Ovary (tissue), 9 donors: ENCODE measurements around the gene LDLRAD4. TPM values are rescaled to one million over a fixed set of nuclear protein-coding genes. Genes with fewer than 3 reads are reported as not detected.

ENCODE experiments used
- DNase-seq, 5 donors: peaks; one replicate each; pipeline ENCODE4 v3.0.0-alpha.2; 2019 to 2020
- H3K27ac ChIP-seq, 2 donors: fragments of 200-600 bp; one replicate each; pipeline versions ENCODE4 v1.5.1 to v1.8.0; 2019 to 2022
- H3K27me3 ChIP-seq: fragments of 200-600 bp; one replicate; pipeline ENCODE4 v1.8.0; 2022
- H3K36me3 ChIP-seq: fragments of 200-600 bp; sonication (generic); one replicate; pipeline ENCODE4 v1.5.1; 2019
- H3K4me1 ChIP-seq: one replicate; pipeline ENCODE4 v1.8.1; 2013; ENCODE audit warnings: mild to moderate bottlenecking, moderate library complexity; ENCODE audit not compliant: insufficient read depth
- H3K4me3 ChIP-seq: fragments of 200-600 bp; sonication (generic); one replicate; pipeline ENCODE4 v1.5.1; 2017
- H3K9me3 ChIP-seq, 2 donors: fragments of 200-600 bp in 1 of 2; sonication (generic) in 1 of 2; one replicate each; pipeline versions ENCODE4 v1.5.1 to v1.8.1; 2013 to 2019; ENCODE audit warnings: mild to moderate bottlenecking in 1 of 2, moderate library complexity in 1 of 2
- CTCF ChIP-seq, 3 donors: fragments of 450-650 bp in 2 of 3; fragments of 200-600 bp in 1 of 3; IDR thresholded peaks; one replicate each; pipeline versions ENCODE4 v1.5.1 to v1.8.0; 2016 to 2022; ENCODE audit warnings: antibody characterized with exemption in 3 of 3, mild to moderate bottlenecking in 1 of 3
- EP300 ChIP-seq: sonication (generic); formaldehyde crosslinking; IDR thresholded peaks from one replicate; pipeline ENCODE4 v1.6.1; 2017; ENCODE audit warnings: antibody characterized with exemption
- POLR2A ChIP-seq: fragments of 450-650 bp; IDR thresholded peaks from one replicate; pipeline ENCODE4 v1.6.1; 2017; ENCODE audit warnings: antibody characterized with exemption, mild to moderate bottlenecking, moderate library complexity
- WGBS, 3 donors: extraction: QIAGEN DNeasy Blood & Tissue Kit in 1 of 3; methylation state at CpG; one replicate each; pipeline versions ENCODE4 v1.1.5 to v1.1.7; 2013 to 2017; 5-methylcytosine and 5-hydroxymethylcytosine counted together
- intact Hi-C, 4 donors: fragments of 100-400 bp; cut with DNase I; formaldehyde crosslinking; loops; one replicate each; pipeline versions ENCODE4 v1.11.0 to v1.15.1; 2022 to 2023
- polyA plus RNA-seq, 2 donors: library from polyadenylated mRNA; stranded (reverse); fragments of 200-250 nt in 1 of 2; fragments of 350-450 nt in 1 of 2; fragmentation: Illumina TruSeq in 1 of 2; extraction: RNeasy Lipid Tissue Mini Kit (QIAGEN cat#74804) in 1 of 2; gene quantifications; one replicate each; pipeline ENCODE4 v1.2.3, GENCODE V29; 2013 to 2014
- total RNA-seq, 7 donors: library from RNA; depleted of rRNA in 2 of 7; stranded (reverse); fragments of >200 nt in 2 of 7; fragmentation: NEBNext Ultra II Directional in 3 of 7; extraction: Animal tissue kit (Norgen Biotek cat#: 25700) in 3 of 7; gene quantifications; one replicate each; pipeline versions ENCODE4 v1.1.0 to v1.2.4, GENCODE V29; 2016 to 2023
- donor health status: DM: no; HTN: no; CAD: no; lungs with moderate emphysema.
- donor health status: DM: no; HTN: no; CAD: no.
- donor health status: Bipolar disorder and iron deficiency.
- donor health status: DM: yes; HTN: yes; CAD: no.
- donor health status: DM: no; HTN: no; CAD: no.
- donor health status: DM: yes; HTN: yes; CAD: no.

LDLRAD4 gene
- total and polyA plus RNA-seq, 9 donors: 2.3 to 31.6 (median 8.3) TPM

- no peak overlapping the region for H3K27ac ChIP-seq
- no peaks in the 10 kb centered on the region for H3K9me3 ChIP-seq
- no peaks in the 10 kb centered on the region for H3K27me3 ChIP-seq
- H3K4me1 ChIP-seq: no peaks in the 10 kb centered on the region
- TF ChIP-seq CTCF (IDR thresholded peaks at IDR 0.05) (no peak), EP300 (no peak), POLR2A (no peak)
- DNase-seq: no peak
- WGBS, 3 donors: 87 to 89% (median 87%) methylated on average over 9 of the region's 9 CpGs
- no peaks in the 10 kb centered on the region for H3K36me3 ChIP-seq
- intact Hi-C loops: no loop called here
- no peak overlapping the region for H3K4me3 ChIP-seq
These were observed 187.6 kb downstream of the LDLRAD4 start for GRCh38 chr18:13406049-13406615.

GRCh38 chr18:13406736-13407135 lies 188.2 kb downstream of the LDLRAD4 start:
- intact Hi-C loops: no loop called here
- Histone ChIP-seq H3K27me3 (no peaks in the 10 kb centered on the region), H3K4me3 (no peak overlapping the region), H3K27ac (no peak overlapping the region), H3K36me3 (no peaks in the 10 kb centered on the region), H3K9me3 (no peaks in the 10 kb centered on the region), H3K4me1 (no peaks in the 10 kb centered on the region)
- TF ChIP-seq CTCF (IDR thresholded peaks at IDR 0.05) (no peak), POLR2A (no peak), EP300 (no peak)
- no peak for DNase-seq
- whole genome bisulfite sequencing, 3 donors: 87 to 95% (median 94%) methylated on average over 11 of the region's 11 CpGs

- Histone ChIP-seq H3K27ac (no peak overlapping the region), H3K36me3 (no peaks in the 10 kb centered on the region), H3K9me3 (no peaks in the 10 kb centered on the region), H3K27me3 (no peaks in the 10 kb centered on the region), H3K4me1 (no peaks in the 10 kb centered on the region), H3K4me3 (no peak overlapping the region)
- intact Hi-C loops: no loop called here
- TF ChIP-seq POLR2A (no peak), CTCF (IDR thresholded peaks at IDR 0.05) (no peak), EP300 (no peak)
- no peak for DNase-seq
- 80 to 84% (median 83%) methylated on average over 4 of the region's 4 CpGs for WGBS, 3 donors
These were observed 188.9 kb downstream of the LDLRAD4 start for GRCh38 chr18:13407484-13407883.

GRCh38 chr18:13409026-13409425 lies 190.5 kb downstream of the LDLRAD4 start:
- intact Hi-C loops: no loop called here
- 95 to 100% (median 98%) methylated on average over 1 of the region's 1 CpG for WGBS, 3 donors
- H3K4me1 ChIP-seq: no peaks in the 10 kb centered on the region

More at GRCh38 chr18:13409026-13409425, 190.5 kb downstream of the LDLRAD4 start:
- no peak for DNase-seq
- no peaks in the 10 kb centered on the region for H3K36me3 ChIP-seq
- H3K4me3 ChIP-seq: no peak overlapping the region
- TF ChIP-seq POLR2A (no peak), EP300 (no peak), CTCF (IDR thresholded peaks at IDR 0.05) (no peak)
- no peaks in the 10 kb centered on the region for H3K27me3 ChIP-seq
- no peaks in the 10 kb centered on the region for H3K9me3 ChIP-seq
- H3K27ac ChIP-seq: no peak overlapping the region
